HEK293T (cell line): ENCODE results near the gene CCND1.

Experiments
- ARNT ChIP-seq: fragments of 450-650 bp; IDR thresholded peaks from 2 replicates; pipeline ENCODE4 v1.6.1; 2017; ENCODE audit warnings: mild to moderate bottlenecking
- BHLHE40 ChIP-seq: fragments of 450-650 bp; IDR thresholded peaks from 2 replicates; pipeline ENCODE4 v1.6.1; 2016; ENCODE audit warnings: mild to moderate bottlenecking, moderate library complexity, borderline replicate concordance
- ELF4 ChIP-seq: fragments of 450-650 bp; IDR thresholded peaks from 2 replicates; pipeline ENCODE4 v1.6.1; 2017; ENCODE audit warnings: antibody characterized with exemption
- FOXA1 ChIP-seq: fragments of 450-650 bp; IDR thresholded peaks from 2 replicates; pipeline ENCODE4 v1.6.1; 2016; ENCODE audit warnings: mild to moderate bottlenecking
- FOXK2 ChIP-seq: fragments of 450-650 bp; IDR thresholded peaks from 2 replicates; pipeline ENCODE4 v1.6.1; 2016; ENCODE audit warnings: mild to moderate bottlenecking
- FOXM1 ChIP-seq: fragments of 450-650 bp; IDR thresholded peaks from 2 replicates; pipeline ENCODE4 v1.6.1; 2017; ENCODE audit warnings: mild to moderate bottlenecking, borderline replicate concordance
- HDGF ChIP-seq: fragments of 450-650 bp; IDR thresholded peaks from 2 replicates; pipeline ENCODE4 v1.6.1; 2017; ENCODE audit warnings: antibody characterized with exemption, borderline replicate concordance
- L3MBTL2 ChIP-seq: fragments of 450-650 bp; conservative IDR thresholded peaks from 2 replicates; pipeline ENCODE4 v1.6.1; 2016; ENCODE audit warnings: mild to moderate bottlenecking
- NFRKB ChIP-seq: fragments of 450-650 bp; IDR thresholded peaks from 2 replicates; pipeline ENCODE4 v1.6.1; 2016; ENCODE audit warnings: mild to moderate bottlenecking, moderate library complexity
- PKNOX1 ChIP-seq: fragments of 450-650 bp; IDR thresholded peaks from 2 replicates; pipeline ENCODE4 v1.6.1; 2016
- SP1 ChIP-seq: fragments of 450-650 bp; IDR thresholded peaks from 2 replicates; pipeline ENCODE4 v1.6.1; 2017
- TARDBP ChIP-seq: fragments of 450-650 bp; IDR thresholded peaks from 2 replicates; pipeline ENCODE4 v1.6.1; 2016
- ZNF384 ChIP-seq: fragments of 450-650 bp; IDR thresholded peaks from 2 replicates; pipeline ENCODE4 v1.6.1; 2016

GRCh38 chr11:69653406-69653960 is 12.5 kb downstream of the CCND1 start:
- no peak for TF ChIP-seq ELF4
- no peak for TF ChIP-seq SP1
- TF ChIP-seq PKNOX1 = no peak
- TF ChIP-seq FOXK2 = no peak
- TF ChIP-seq ARNT = no peak
- no peak for TF ChIP-seq HDGF
- TF ChIP-seq BHLHE40 = no peak
- TF ChIP-seq FOXA1 = no peak
- no peak for TF ChIP-seq TARDBP
- no peak for TF ChIP-seq FOXM1
- TF ChIP-seq ZNF384 = no peak
- no peak for TF ChIP-seq NFRKB
- TF ChIP-seq L3MBTL2 = no peak
